ENCODE data around the gene SLC39A3.

SLC39A3 gene

DNA sequence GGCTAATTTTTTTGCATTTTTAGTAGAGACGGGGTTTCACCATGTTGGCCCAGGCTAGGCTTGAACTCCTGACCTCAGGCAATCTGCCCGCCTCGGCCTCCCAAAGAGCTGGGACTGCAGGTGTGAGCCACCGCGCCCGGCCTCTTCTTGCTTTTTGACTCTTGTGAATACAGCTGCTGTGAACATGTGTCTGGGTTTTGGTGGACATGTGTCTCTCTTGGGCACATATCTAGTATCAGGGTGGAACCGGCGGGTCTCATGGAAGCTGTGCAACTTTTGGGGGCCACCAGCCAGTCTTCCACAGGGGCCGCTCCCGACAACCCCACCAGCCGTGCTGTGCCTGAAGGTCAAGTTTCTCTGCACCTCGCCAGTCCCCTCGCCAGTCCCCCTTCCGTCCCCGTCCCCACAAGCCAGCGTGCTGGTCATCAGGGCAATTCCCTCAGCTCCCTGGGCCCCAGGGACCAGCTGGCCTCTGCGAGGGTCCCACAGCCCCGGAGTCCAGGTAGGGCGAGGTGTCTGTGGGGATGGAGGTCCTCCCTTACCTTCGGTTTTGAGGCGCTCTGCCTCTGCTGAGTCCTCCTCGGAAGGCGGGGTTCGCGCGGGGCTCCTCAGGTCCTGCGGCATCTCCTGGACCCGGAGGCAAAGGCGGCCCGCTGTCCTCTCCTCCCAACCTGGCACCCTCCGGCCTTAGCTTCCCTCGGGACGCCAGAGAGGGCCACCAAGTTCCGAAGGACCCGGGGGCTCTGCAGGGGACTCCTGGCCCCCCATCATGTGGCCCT lies 27.0 kb upstream of the SLC39A3 start:
- TF ChIP-seq, protein P1, sequence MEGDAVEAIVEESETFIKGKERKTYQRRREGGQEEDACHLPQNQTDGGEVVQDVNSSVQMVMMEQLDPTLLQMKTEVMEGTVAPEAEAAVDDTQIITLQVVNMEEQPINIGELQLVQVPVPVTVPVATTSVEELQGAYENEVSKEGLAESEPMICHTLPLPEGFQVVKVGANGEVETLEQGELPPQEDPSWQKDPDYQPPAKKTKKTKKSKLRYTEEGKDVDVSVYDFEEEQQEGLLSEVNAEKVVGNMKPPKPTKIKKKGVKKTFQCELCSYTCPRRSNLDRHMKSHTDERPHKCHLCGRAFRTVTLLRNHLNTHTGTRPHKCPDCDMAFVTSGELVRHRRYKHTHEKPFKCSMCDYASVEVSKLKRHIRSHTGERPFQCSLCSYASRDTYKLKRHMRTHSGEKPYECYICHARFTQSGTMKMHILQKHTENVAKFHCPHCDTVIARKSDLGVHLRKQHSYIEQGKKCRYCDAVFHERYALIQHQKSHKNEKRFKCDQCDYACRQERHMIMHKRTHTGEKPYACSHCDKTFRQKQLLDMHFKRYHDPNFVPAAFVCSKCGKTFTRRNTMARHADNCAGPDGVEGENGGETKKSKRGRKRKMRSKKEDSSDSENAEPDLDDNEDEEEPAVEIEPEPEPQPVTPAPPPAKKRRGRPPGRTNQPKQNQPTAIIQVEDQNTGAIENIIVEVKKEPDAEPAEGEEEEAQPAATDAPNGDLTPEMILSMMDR (IDR thresholded peaks at IDR 0.05; ENCODE audit: low read length), result no peak
- Histone ChIP-seq H3K27me3 (ENCODE audit: insufficient read depth, low read length) (no peaks in the 10 kb centered on the region), H4K20me1 (ENCODE audit: insufficient read depth, low read length) (no peaks in the 10 kb centered on the region), H3K4me3 (ENCODE audit: low read depth, low read length, poor library complexity, severe bottlenecking) (no peak overlapping the region), H3K4me1 (ENCODE audit: insufficient read depth, low read length, severe bottlenecking) (no peaks in the 10 kb centered on the region), H3K27ac (ENCODE audit: low read depth, low read length, poor library complexity, severe bottlenecking) (no peak overlapping the region), H3K9me2 (ENCODE audit: low read depth, low read length) (no peaks in the 10 kb centered on the region), H2AFZ (ENCODE audit: low read length) (no peak overlapping the region), H3K9me3 (ENCODE audit: low read length) (no peaks in the 10 kb centered on the region), H3K9ac (ENCODE audit: low read length) (no peak overlapping the region), H3F3A (ENCODE audit: insufficient read depth, low read length) (no peaks in the 10 kb centered on the region), H3K79me2 (ENCODE audit: insufficient read depth, low read length) (peaks cover 14% of the 10 kb centered on the region; the same call in 1 of the 2 replicates), H3K36me3 (ENCODE audit: insufficient read depth, low read length) (peaks cover 78% of the 10 kb centered on the region), H3K4me2 (ENCODE audit: low read length) (no peak overlapping the region)

DNA sequence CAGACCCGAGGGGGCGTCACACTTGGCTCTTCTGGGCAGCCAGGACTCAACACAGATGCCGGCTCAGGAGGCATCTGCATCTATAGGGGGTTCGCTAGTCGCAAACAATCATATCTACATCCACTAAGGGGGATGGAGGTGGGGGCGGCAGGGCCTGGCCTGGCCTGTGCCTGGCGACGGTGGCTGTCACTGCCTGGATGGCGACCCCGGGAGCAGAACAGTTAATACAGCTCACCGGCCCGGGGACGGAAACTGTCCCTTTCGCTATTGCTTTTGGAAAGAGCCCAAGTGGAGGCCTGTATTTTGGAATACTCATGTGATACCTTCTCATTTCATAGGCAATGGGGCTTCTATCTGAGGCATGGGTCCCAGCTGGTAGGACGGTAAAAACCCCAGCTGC lies 25.6 kb upstream of the SLC39A3 start:
- H3K27ac ChIP-seq (ENCODE audit: low read depth, low read length, poor library complexity, severe bottlenecking), result no peak overlapping the region
- H3K79me2 ChIP-seq (ENCODE audit: insufficient read depth, low read length), result peaks cover 3% of the 10 kb centered on the region; the same call in 1 of the 2 replicates
- H3K4me1 ChIP-seq (ENCODE audit: insufficient read depth, low read length, severe bottlenecking), result no peaks in the 10 kb centered on the region
- H3K9me3 ChIP-seq (ENCODE audit: low read length), result no peaks in the 10 kb centered on the region
- H3K27me3 ChIP-seq (ENCODE audit: insufficient read depth, low read length), result no peaks in the 10 kb centered on the region
- TF ChIP-seq, protein P1 (IDR thresholded peaks at IDR 0.05; ENCODE audit: low read length), result no peak
- no peak for TF ChIP-seq EZH2 (IDR thresholded peaks at IDR 0.05; ENCODE audit: borderline replicate concordance, low read length)
- H3F3A ChIP-seq (ENCODE audit: insufficient read depth, low read length), result no peaks in the 10 kb centered on the region
- no peaks in the 10 kb centered on the region for H4K20me1 ChIP-seq (ENCODE audit: insufficient read depth, low read length)
- H3K4me2 ChIP-seq (ENCODE audit: low read length), result no peak overlapping the region
- peaks cover 86% of the 10 kb centered on the region for H3K36me3 ChIP-seq (ENCODE audit: insufficient read depth, low read length)
- H3K9ac ChIP-seq (ENCODE audit: low read length), result no peak overlapping the region
- no peaks in the 10 kb centered on the region for H3K9me2 ChIP-seq (ENCODE audit: low read depth, low read length)
- no peak overlapping the region for H2AFZ ChIP-seq (ENCODE audit: low read length)
- no peak overlapping the region for H3K4me3 ChIP-seq (ENCODE audit: low read depth, low read length, poor library complexity, severe bottlenecking)

DNA sequence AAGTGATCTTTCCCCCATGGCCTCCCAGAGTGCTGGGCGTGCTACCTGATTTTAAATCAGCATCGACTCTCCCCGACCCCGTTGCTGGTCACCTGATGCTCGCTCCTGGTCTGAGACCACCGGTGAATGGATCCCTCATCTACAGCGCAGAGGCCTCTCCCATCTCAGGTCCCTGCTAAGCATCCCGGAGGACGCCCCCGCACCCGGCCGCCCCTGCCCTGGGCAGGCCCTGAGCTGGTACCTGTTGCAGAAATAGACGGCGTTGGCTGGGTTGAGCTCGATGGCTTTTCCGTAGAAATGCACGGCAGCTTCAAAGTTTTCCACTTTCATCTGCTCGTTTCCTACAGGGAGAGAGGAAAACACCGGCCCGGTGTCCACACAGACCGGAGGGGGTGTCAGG lies 25.1 kb upstream of the SLC39A3 start:
- Histone ChIP-seq H3K9me3 (ENCODE audit: low read length) (no peaks in the 10 kb centered on the region), H4K20me1 (ENCODE audit: insufficient read depth, low read length) (no peaks in the 10 kb centered on the region), H3K9ac (ENCODE audit: low read length) (no peak overlapping the region), H3F3A (ENCODE audit: insufficient read depth, low read length) (no peaks in the 10 kb centered on the region), H3K4me2 (ENCODE audit: low read length) (no peak overlapping the region), H3K4me1 (ENCODE audit: insufficient read depth, low read length, severe bottlenecking) (no peaks in the 10 kb centered on the region), H3K27ac (ENCODE audit: low read depth, low read length, poor library complexity, severe bottlenecking) (no peak overlapping the region), H3K79me2 (ENCODE audit: insufficient read depth, low read length) (no peaks in the 10 kb centered on the region), H2AFZ (ENCODE audit: low read length) (no peak overlapping the region), H3K27me3 (ENCODE audit: insufficient read depth, low read length) (no peaks in the 10 kb centered on the region), H3K4me3 (ENCODE audit: low read depth, low read length, poor library complexity, severe bottlenecking) (no peak overlapping the region), H3K9me2 (ENCODE audit: low read depth, low read length) (no peaks in the 10 kb centered on the region), H3K36me3 (ENCODE audit: insufficient read depth, low read length) (peaks cover 83% of the 10 kb centered on the region)
- TF ChIP-seq, protein P1 (IDR thresholded peaks at IDR 0.05; ENCODE audit: low read length), result no peak
- no peak for TF ChIP-seq EZH2 (IDR thresholded peaks at IDR 0.05; ENCODE audit: borderline replicate concordance, low read length)

Measured in OCI-LY1 (cell line).